Measurements from ENCODE around the gene PID1.

The PID1 gene

DNA sequence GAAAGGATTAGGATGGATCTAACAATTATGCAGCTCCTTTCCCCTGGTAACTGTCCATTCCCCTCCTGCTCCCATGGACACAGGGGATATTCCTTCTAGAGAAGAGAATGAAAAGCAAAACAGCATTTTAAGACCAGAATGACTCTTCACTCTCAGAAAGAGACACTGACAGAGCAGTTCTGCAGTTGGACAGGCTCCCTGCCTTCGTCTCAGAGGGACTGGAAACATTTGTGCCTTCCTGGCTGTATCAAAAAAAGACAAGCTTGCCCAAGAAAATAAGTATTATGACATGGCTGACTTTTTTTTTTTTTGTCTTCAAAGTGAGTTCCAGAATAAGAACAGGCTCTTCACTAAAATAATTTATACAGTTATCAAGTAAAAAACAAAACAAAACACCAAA, 9.5 kb downstream of the PID1 start:
- DNase-seq: no peak

DNA sequence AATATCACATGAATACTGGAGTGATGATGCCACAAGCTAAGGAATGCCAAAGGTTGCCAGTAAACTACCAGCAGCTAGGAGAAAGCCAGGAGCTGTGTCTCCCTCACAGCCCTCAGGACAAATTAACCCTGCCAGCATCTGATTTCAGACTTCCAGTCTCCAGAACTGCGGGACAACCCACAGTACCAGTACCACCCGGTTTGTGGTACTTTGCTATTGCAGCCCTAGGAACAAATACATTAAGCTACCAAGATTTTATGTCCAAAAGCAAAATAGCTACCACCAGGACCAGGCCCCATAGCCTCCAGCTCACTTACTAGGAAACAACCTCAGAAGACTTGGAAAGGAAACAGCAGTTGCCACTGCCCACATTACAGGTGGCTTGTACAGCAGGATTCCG, 10.0 kb downstream of the PID1 start:
- DNase-seq: no peak

DNA sequence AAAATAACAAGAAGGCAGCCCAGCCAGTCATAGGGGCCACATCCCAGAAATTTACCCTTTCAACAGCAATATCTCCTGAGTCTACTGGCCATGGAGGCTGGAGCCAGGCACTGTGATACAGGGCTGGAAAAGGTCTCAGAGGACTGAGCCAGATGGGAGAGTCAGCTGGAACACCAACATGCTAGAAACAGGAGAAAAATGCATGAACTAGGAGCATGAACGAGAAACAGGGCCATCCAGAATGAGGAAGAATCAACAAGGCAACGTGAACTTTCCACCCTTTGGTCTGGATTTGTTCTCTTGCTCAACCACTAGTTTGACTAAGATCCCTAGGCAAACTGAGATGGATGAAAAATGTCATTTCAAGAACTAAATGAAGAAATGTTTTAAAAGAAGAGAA, 13.1 kb downstream of the PID1 start:
- no peak for DNase-seq

DNA sequence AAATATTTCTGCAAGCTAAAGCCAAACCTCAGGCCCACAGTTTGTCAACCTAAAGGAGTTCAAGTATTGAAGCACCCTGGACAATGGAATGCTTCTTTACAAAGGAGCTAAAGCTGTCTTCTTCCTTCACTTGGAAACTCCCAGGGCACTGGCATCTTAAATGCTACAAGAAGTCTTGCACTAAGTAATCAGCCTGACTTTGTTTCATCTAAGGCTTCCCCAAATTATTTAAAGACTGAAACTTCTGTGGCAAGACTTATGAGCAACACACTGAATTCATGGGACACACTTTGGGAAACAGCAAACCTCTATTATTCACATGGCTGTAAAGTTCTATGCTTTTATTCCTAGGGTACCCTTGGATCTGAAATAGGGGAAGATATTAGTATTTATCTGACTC, 14.7 kb downstream of the PID1 start:
- DNase-seq: no peak

DNA sequence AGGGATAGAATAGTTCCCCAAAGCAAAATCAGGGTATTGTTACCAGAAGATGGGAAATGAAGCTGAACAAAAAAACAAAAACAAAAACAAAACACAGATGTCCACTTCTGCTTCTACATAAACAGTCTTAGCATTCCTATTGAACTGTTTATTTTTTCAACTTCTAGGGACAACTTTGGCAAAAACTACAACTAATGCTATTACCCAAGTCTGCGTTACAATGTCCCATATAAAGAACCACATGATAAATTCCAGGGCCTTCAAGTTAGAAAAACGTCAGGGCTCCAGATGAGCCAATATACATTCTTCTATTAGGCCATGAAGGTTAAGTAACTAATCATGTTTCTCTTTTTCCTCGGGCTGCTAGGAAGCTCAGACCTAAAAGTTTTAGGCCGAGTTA, 16.9 kb downstream of the PID1 start:
- no peak for DNase-seq

DNA sequence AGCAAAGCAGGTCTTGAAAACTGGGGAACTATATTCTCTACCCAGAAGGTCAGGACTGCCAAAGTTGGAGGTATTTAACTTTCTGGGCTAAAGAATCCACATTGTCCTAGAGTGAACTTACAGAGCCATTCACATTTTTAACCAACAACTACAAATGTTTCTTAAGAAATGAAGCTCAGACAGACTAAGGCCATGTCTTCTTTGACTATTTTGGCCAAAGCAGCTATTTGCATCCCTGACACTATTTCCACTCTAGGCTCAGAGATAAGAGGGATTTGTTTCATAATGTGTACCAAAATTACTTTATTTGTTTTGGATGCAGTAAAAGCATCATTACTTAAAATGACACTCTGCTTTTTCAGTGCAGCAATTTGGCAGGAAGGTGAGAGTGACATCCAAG, 18.1 kb downstream of the PID1 start:
- no peak for DNase-seq

DNA sequence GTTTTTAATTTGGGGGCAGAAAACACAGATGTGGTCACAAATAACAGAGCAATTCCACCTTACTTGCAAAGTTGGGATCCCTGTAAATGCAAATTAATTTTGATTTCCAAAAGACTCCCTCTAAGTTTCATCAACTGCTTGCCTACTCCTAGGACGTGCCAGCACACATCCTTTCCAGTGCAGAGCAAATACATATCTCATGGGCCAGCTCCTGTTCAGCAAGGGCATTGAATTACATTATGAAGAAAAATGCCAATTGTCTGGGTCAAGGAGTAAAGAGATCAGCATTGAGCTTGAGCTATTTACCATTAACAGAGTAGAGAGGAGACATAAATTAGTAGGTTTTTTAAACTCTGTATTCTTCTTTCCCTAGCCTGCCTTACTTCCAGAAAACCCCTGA, 18.8 kb downstream of the PID1 start:
- no peak for DNase-seq

DNA sequence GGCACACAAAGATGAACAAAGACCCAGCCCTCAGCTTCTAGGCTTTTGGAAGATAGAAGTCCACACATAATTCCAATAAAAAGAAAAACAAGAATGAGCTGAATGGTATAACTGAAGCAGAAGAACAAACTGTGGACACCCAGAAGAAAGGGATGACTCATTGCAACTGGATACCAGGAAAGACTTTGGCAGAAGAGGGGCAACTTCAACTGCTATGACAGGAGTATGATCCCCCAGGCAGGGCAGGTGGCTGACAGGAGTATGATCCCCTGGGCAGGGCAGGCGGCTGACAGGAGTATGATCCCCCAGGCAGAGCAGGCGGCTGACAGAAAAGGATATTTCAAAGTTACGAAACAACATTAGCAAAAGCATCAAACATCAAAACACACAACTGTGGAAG, 21.6 kb downstream of the PID1 start:
- no peak for DNase-seq

DNA sequence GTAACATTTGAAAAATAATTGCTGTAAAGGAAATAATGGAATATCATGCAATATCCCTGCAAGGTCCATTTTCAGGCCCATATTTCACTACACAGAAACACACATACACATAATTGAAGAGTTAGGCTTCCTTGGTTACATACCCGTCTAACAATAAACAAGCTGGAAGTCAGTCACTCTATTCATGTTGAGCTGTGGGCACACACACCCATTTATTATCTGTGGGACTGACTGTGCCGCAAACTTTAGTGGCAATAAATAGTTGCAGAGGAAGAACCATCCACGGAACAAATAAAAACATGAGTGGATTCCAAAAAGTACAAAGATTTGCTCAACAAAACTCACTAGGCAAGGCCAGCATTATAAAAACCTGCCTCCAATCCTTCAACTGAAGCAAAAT, 24.8 kb downstream of the PID1 start:
- no peak for DNase-seq

DNA sequence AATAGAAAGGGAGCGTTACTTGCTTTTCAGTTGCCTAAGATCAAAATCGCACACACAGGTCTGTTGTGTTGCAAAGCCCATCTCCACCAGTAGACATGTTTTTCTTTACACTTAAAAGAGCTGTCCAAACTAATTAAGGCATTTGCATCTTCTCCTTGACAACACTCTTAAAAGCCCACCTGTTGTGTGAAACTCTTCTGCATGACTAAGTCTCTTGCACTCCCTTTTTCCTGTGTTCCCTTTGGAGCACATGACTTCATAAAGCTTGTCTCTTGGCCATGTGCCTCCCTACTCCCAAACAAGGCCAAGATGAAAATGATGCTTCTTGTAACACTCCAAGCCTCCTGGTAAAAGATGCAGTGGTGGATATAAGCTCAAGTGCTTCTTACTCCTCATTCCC, 26.1 kb downstream of the PID1 start:
- DNase-seq: no peak

DNA sequence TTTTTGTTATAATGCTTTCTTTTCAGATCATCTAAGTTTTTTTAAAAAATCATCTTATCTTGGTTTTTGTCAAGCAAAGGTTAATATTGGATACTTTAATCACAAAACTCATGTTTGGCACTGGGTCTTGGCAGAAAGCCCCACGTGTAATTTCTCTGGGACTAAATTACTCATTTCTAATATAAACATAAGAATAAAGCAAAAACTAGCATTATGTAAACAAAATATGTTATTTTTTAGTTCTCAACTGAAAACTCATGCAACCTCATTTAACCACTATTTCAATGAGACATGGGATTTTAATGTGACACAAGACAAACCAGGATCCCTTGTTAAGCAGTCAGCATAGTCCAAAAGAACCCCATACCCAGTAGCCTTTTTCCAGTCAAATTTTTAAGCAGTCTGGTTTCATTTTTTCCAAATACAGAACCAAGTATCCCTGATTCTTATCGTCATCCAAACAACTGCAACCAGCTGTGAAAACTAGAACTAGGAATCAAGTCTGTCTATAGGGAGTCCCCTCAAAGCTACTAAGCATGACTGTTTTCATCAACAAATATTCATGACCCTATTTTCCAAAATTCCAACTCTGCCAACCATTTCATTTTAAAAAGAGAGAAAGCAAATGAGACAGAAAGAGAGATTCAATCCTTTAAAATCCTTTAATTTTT, 27.1 kb downstream of the PID1 start:
- no peak for DNase-seq

DNA sequence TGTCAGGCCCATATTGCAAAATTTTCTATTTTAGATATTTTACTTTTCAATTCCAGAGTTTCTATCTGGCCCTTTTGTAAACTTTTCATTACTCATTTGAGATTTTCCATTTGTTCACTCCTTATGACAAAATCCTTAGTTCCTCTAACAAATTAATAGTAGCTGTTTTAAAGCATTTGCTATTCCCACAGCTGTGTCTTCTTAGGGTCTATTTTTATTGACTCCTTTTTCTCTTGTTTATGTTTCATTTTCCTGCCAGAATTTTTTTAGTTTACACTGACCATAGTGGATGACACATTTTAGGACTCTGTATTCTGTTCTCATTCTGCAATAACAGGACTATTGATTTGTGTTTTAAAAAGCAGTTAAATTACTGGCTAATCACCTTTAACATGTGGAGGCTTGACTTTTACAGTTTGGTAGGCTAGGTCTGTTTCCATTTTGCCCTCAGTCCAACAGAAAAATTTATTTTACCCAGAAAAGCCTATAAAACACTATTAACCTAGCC, 30.0 kb downstream of the PID1 start:
- DNase-seq: no peak

DNA sequence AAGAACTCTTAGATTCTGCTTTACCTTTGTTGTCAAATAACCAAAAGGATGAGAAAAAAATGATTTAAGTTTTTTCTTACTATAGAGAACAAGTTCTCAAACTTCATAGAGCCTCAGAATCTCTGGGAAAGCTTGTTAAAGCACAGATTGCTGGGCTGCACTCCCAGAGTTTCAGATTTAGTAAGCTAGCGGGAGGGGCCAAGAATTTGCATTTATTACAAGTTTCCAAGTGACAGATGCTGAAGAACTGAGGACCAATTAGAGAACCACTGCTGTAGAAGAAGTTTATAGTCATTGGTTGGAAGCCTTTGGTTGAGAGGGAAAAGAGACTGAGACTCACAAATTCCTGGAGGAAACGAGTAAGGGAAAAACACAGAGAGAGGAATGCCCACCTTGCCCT, 32.1 kb downstream of the PID1 start:
- no peak for DNase-seq

DNA sequence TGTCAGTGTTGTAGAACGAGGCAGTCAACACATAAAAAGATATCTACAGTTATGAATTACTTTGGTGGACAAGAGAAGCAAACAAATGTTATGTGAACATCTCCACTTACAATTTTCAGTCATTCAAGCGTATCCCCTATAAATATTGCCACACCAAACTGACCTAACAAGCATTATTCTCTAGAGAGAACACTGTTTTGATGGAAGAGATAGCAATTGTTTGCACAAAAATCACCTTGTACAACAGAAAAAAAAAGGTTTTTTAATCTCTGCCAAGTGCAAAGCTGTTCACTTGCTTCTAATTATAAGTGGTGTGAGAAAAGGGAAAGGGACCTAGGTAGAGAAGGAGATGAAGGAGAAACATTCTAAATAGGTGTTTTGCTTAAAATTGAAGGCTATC, 33.8 kb downstream of the PID1 start:
- no peak for DNase-seq

DNA sequence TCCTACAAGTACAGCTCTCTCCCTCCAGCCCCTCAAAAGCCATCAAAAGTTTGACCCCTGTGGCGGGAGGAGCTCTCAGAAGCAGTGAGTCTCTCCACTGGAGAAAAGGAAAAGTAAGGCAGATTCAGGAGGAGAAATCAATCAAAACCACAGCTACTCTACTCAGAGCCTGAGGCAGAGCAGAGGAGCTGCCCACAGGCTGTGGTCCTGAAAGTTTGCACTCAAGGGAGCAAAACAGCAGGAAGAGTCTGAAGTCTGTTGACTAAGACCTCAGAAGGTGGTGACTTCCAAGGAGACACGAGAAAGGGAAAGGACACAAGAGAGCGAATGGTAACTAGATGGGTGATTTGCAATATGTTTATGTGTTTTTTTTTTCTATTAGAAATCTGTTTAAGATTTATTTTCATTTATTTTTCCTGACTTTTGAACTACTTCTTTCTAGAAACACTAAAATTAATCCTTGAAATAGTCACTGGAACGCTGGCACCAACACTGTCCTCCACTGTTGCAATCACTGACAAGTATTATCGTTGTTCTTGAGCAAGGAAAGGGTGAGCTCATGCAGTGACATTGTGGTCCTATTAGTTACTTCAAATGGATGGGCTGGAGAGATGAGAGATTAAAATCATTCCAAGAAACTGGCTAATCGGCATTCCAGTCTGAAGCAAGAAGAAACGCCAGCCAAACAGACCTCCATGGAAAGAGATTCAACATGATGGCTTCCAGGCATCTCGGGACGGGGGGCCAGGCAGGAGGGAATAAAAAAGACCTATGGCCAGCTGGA, 35.8 kb downstream of the PID1 start:
- DNase-seq: no peak

DNA sequence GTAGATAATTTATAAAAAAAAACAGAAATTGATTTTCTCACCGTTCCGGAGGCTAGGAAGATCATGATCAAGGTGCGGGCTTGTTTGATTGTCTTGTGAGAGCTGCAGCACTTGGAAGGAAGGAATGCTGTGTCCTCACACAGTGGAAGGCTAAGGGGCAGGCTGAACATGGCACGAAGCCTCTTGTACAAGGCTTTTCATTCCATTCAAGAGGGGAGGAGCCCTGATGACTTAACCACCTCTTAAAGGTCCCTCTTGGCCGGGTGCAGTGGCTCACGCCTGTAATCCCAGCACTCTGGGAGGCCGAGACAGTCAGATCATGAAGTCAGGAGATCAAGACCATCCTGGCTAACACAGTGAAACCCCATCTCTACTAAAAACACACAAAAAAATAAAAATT, 39.2 kb downstream of the PID1 start:
- no peak for DNase-seq

DNA sequence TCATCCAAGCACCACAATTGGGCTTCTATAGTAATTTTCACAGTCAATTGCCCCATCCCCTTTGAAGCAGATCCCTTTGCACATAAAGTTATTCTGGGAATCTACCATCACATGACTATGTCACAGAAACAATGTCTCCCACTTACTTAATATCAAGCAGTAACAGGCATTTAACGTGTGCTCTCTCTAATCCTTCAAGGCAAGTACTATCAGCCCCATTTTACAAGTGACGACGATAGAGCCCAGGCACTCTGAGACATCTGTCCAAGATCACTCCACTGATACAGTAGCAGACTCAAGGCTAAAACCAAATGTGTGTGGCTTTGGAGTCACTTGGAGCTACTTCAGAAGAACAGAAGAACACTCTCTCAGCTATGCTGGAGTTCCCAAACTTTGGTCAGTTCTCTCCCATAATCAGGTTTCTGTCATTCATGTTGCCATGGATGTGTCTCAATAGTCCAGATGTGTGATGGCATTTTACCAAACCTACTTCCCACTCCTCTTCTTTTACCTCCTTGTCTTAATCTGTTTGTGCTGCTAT, 39.7 kb downstream of the PID1 start:
- no peak for DNase-seq

DNA sequence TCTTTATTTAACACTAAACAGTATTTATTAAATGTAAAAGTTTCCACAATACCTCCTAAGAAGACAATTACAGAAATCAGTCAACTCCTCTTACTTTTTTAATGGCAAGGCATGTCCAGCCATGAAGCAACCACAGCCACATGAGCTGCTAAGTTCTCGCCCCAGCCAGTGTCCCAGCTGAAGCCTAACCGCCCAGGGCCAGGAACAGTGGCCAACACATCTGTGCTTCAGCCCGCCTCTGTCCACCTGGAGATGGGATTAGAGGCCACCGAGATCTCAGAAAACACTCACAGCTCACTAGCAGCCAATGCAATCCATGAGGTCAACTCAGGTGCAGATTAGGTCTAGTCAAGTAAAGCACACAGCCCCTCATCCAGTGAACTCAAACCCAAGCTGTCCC, 40.2 kb downstream of the PID1 start:
- DNase-seq: no peak

DNA sequence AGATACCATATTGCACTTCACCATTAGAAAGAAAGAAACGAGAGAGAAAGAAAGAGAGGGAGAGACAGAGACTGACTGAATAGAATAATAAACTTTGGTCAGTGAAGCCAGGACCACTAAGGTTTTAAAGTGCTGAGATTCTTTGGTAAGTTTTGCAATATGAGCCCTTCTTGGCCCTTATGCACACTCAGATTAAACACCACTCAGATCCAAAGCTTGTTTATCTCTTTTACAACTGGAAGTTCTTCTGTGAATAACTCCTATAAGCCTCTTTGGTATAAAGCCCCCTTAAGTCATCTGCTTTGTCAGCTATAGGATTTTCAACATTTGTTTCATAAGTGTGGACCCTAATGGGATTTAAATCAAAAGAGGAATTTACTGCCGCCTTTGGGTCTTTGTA, 40.8 kb downstream of the PID1 start:
- no peak for DNase-seq

DNA sequence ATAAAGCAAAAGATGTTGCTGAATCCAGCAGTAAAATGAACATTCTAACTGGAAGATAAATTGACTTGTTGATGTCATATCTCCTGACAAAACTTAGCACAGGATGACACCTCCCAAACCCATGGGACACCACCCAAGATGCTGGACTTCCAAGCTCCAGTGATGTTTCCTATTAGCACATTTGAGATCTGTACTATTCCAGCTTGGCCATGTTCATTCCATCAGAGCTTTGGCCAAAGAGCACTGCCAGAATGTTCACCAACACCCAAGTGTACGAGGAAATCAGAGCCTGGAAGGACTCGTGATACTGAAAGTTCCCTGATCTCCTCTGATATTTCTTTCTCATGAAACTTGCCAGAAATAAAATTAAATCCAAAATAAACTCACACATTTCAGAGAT, 44.7 kb downstream of the PID1 start:
- DNase-seq: no peak

DNA sequence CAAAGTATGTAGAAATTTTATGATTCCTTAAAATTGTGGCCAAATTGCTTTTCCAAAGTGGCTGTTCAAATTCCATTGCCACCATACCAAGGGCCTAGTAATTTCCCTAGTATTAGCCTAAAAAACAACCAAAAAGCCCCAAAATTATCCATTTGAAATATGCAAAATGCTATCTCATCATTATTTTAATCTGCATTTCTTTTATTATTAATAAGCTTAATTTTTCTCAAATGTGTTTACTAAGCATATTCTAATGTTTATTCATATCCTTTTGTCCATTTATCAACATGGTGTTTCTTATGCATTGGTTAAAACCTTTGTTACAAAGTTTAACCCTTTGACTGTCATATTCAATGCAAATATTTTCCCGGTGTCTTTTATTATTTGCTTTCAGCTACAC, 48.0 kb downstream of the PID1 start:
- no peak for DNase-seq

DNA sequence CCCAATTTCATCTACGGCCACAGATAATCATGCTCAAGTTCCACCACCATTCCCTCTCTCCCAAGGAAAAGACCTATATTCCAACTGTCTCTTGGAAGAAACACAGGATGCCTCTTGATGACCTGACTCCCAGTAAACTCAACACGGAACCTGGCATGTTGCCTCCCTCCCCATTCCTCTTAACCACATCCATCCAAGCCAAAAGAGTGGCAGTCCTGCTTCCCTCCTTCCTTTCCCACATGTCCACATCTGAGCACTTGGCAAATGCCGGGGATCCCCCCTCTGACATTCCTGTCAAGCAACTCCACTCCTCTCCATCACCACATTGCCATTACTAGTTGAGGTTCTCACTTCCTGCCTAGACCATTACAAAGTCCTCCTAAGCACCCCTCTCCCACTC, 49.4 kb downstream of the PID1 start:
- DNase-seq: no peak

DNA sequence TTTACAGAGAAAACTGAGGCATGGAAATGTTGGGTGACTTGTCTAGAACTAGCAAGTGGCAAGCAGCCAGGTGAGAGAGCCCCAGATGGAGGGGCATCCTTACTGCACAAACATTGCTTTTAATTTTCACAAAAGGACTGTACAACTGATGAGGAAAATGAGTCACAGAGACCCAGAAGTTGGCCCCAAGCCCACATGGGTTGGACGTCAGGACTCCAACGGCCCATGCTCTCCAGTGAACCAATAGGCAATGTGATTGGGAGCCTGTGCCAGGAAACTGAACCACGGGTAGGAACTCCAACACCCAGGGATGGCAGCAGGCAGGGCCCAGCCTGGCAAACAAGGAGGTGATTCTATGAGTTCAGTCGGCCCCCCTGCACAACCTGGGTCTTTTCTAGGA, 50.8 kb downstream of the PID1 start:
- DNase-seq: peak in 1 of 56 donors; percentile 6
